Measurements from ENCODE around the gene RGS4.

The RGS4 gene

GRCh38 chr1:163120372-163120771, 51.2 kb downstream of the RGS4 start:
- Histone ChIP-seq H3K36me3 (ENCODE audit: control insufficient read depth in 4 of 4, insufficient read depth in 4 of 4, low read length in 3 of 4) (no peaks in the 10 kb centered on the region), H3K4me3 (ENCODE audit: control insufficient read depth in 1 of 7, extremely low read depth in 1 of 7, insufficient read depth in 4 of 7, low read depth in 2 of 7, low read length in 6 of 7) (no peak overlapping the region), H3K4me1 (ENCODE audit: control extremely low read depth in 1 of 4, control insufficient read depth in 4 of 4, insufficient read depth in 4 of 4, low read length in 3 of 4) (no peaks in the 10 kb centered on the region), H3K27ac (ENCODE audit: insufficient read depth in 1 of 2, low read depth in 1 of 2, low read length in 2 of 2, poor library complexity in 1 of 2, severe bottlenecking in 2 of 2) (no peak overlapping the region), H3K9me3 (ENCODE audit: control extremely low read depth in 1 of 5, control insufficient read depth in 4 of 5, insufficient read depth in 2 of 5, low read depth in 1 of 5, low read length in 4 of 5) (no peaks in the 10 kb centered on the region), H3K27me3 (replicated peaks in 2 of 5; ENCODE audit: control insufficient read depth in 4 of 5, insufficient read depth in 5 of 5, low read length in 4 of 5) (peaks cover 0 to 2% (median 0%) of the 10 kb centered on the region in 5 experiments)
- no peak for DNase-seq
- WGBS (ENCODE audit: insufficient coverage), result no CpG with 5 or more reads among the region's 1 CpG
- POLR2A ChIA-PET, result no interaction called here
- CTCF ChIA-PET, result no interaction called here

GRCh38 chr1:163124812-163125211, 55.7 kb downstream of the RGS4 start:
- CTCF ChIA-PET, result no interaction called here
- peaks cover 0 to 3% (median 2%) of the 10 kb centered on the region in 5 experiments for H3K27me3 ChIP-seq (replicated peaks in 2 of 5; ENCODE audit: control insufficient read depth in 4 of 5, insufficient read depth in 5 of 5, low read length in 4 of 5)
- H3K36me3 ChIP-seq (ENCODE audit: control insufficient read depth in 4 of 4, insufficient read depth in 4 of 4, low read length in 3 of 4), result no peaks in the 10 kb centered on the region
- H3K9me3 ChIP-seq (ENCODE audit: control extremely low read depth in 1 of 5, control insufficient read depth in 4 of 5, insufficient read depth in 2 of 5, low read depth in 1 of 5, low read length in 4 of 5), result no peaks in the 10 kb centered on the region
- POLR2A ChIA-PET, result no interaction called here
- WGBS (ENCODE audit: insufficient coverage), result 72% methylated on average over 4 of the region's 4 CpGs
- no peak for DNase-seq
- H3K27ac ChIP-seq (ENCODE audit: insufficient read depth in 1 of 2, low read depth in 1 of 2, low read length in 2 of 2, poor library complexity in 1 of 2, severe bottlenecking in 2 of 2), result no peak overlapping the region
- no peak overlapping the region for H3K4me3 ChIP-seq (ENCODE audit: control insufficient read depth in 1 of 7, extremely low read depth in 1 of 7, insufficient read depth in 4 of 7, low read depth in 2 of 7, low read length in 6 of 7)
- no peaks in the 10 kb centered on the region for H3K4me1 ChIP-seq (ENCODE audit: control extremely low read depth in 1 of 4, control insufficient read depth in 4 of 4, insufficient read depth in 4 of 4, low read length in 3 of 4)

Data from common myeloid progenitor, CD34-positive (primary cell).